Calu3 (cell line): ENCODE measurements around the gene CFAP77. TPM values are rescaled to one million over a fixed set of nuclear protein-coding genes. Genes with fewer than 3 reads are reported as not detected.

Experiments
- BruUV-seq: library from RNA; stranded (reverse); fragments of 400-500 nt; replicated peaks from 2 replicates; lab custom pipeline; 2021; lab: Mats Ljungman, UMichigan
- CTCF ChIA-PET: fragments of 300-600 bp; sonication (Branson Sonifier 250); formaldehyde crosslinking; loops from one replicate; lab custom pipeline; 2022; ENCODE audit warnings: antibody characterized with exemption; lab: Charles Lee
- DNase-seq: peaks from one replicate; pipeline ENCODE4 v3.0.0; 2022
- H3K27ac Mint-ChIP-seq: one replicate; pipeline ENCODE4 v1.8.0; 2022; ENCODE audit warnings: mixed read lengths; ENCODE audit not compliant: unreplicated experiment
- H3K27me3 Mint-ChIP-seq: one replicate; pipeline ENCODE4 v1.8.0; 2022; ENCODE audit warnings: mixed read lengths; ENCODE audit not compliant: unreplicated experiment
- H3K36me3 Mint-ChIP-seq: one replicate; pipeline ENCODE4 v1.8.0; 2022; ENCODE audit warnings: mild to moderate bottlenecking, moderate library complexity, mixed read lengths; ENCODE audit not compliant: insufficient read depth, unreplicated experiment
- H3K4me1 Mint-ChIP-seq: one replicate; pipeline ENCODE4 v1.8.0; 2022; ENCODE audit warnings: mild to moderate bottlenecking, low read depth, mixed read lengths; ENCODE audit not compliant: unreplicated experiment
- H3K4me3 Mint-ChIP-seq: one replicate; pipeline ENCODE4 v1.8.0; 2022; ENCODE audit warnings: mild to moderate bottlenecking, low read depth, moderate library complexity, mixed read lengths; ENCODE audit not compliant: unreplicated experiment
- H3K9me3 Mint-ChIP-seq: one replicate; pipeline ENCODE4 v1.8.0; 2022; ENCODE audit warnings: low read depth, mixed read lengths; ENCODE audit not compliant: unreplicated experiment
- intact Hi-C: fragments of 100-400 bp; cut with micrococcal nuclease; formaldehyde crosslinking; loops from one replicate; pipeline ENCODE4 v1.10.0; 2022; ENCODE audit not compliant: unreplicated experiment
- total RNA-seq: library from RNA; stranded (reverse); gene quantifications from 2 replicates; pipeline ENCODE4 v1.2.3, GENCODE V29; 2022
- TF ChIP-seq, protein P1 (sequence below): fragments of 200-600 bp; IDR thresholded peaks from one replicate; pipeline ENCODE4 v1.8.0; 2022; ENCODE audit warnings: antibody characterized with exemption; ENCODE audit not compliant: unreplicated experiment

CFAP77 gene
- total RNA-seq, 1 experiment from 2014 or later: not detected

GRCh38 chr9:132500193-132500592, 90.2 kb downstream of the CFAP77 start:
- no TSS peak for BruUV-seq
- TF ChIP-seq, protein P1, sequence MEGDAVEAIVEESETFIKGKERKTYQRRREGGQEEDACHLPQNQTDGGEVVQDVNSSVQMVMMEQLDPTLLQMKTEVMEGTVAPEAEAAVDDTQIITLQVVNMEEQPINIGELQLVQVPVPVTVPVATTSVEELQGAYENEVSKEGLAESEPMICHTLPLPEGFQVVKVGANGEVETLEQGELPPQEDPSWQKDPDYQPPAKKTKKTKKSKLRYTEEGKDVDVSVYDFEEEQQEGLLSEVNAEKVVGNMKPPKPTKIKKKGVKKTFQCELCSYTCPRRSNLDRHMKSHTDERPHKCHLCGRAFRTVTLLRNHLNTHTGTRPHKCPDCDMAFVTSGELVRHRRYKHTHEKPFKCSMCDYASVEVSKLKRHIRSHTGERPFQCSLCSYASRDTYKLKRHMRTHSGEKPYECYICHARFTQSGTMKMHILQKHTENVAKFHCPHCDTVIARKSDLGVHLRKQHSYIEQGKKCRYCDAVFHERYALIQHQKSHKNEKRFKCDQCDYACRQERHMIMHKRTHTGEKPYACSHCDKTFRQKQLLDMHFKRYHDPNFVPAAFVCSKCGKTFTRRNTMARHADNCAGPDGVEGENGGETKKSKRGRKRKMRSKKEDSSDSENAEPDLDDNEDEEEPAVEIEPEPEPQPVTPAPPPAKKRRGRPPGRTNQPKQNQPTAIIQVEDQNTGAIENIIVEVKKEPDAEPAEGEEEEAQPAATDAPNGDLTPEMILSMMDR: no peak
- Mint-ChIP-seq H3K27me3 (peaks cover 71% of the 10 kb centered on the region), H3K9me3 (no peaks in the 10 kb centered on the region), H3K27ac (no peak overlapping the region), H3K4me1 (no peaks in the 10 kb centered on the region), H3K4me3 (no peak overlapping the region), H3K36me3 (no peaks in the 10 kb centered on the region)
- no peak for DNase-seq
- intact Hi-C loops: no loop called here
- CTCF ChIA-PET: no interaction called here

DNA sequence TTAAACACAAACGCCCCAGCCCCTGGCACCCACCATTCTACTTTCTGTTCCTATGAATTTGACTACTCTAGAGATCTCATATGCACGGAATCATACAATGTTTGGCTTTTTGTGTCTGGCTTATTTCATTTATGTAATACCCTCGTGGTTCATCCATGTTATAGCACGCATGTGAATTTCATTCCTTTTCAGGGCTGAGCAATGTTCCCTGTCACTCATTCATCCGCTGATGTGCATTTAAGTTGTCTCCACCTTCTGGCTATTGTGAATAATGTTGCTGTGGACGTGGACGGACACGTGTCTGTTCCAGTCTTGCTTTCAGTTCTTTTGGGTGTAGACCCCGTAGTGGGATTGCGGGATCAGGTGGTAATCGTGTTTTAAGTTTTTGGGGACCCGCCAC, 92.5 kb downstream of the CFAP77 start:
- intact Hi-C loops: loop anchor here (2.0 kb wide), 1 partner anchor 88 kb away; no protein-coding TSS in a partner anchor
- CTCF ChIA-PET: no interaction called here
- H3K4me3 Mint-ChIP-seq: no peak overlapping the region
- H3K27me3 Mint-ChIP-seq: peaks cover 48% of the 10 kb centered on the region
- no peak for DNase-seq
- no peaks in the 10 kb centered on the region for H3K36me3 Mint-ChIP-seq
- no TSS peak for BruUV-seq
- no peaks in the 10 kb centered on the region for H3K4me1 Mint-ChIP-seq
- H3K9me3 Mint-ChIP-seq: no peaks in the 10 kb centered on the region
- no peak overlapping the region for H3K27ac Mint-ChIP-seq
- TF ChIP-seq, protein P1: no peak

GRCh38 chr9:132503116-132503515, 93.1 kb downstream of the CFAP77 start:
- Mint-ChIP-seq H3K27me3 (peaks cover 42% of the 10 kb centered on the region), H3K9me3 (no peaks in the 10 kb centered on the region), H3K36me3 (no peaks in the 10 kb centered on the region), H3K4me1 (no peaks in the 10 kb centered on the region), H3K27ac (no peak overlapping the region), H3K4me3 (no peak overlapping the region)
- no TSS peak for BruUV-seq
- CTCF ChIA-PET: no interaction called here
- DNase-seq: no peak
- TF ChIP-seq, protein P1: no peak
- intact Hi-C loops: loop anchor here (2.0 kb wide), 1 partner anchor 88 kb away; no protein-coding TSS in a partner anchor

DNA sequence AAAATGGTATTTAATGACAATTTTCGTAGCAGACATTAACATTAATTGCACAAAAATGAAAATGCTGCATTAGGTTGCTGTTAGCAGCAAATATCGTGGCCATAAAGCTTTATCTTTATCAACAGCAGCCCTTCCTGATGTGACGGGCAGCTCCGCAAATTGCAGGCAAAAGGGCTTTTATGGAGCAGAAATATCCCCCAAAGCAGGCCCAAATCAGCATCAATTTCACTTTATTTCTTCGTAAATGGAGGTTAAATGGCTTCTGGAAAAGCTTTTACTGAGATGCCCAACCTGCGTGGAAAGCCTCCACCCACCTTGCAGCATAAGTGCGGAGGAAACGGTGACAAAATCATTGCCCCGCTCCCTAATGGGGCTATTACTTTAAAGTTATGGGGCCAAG, 94.5 kb downstream of the CFAP77 start:
- no peaks in the 10 kb centered on the region for H3K9me3 Mint-ChIP-seq
- TF ChIP-seq, protein P1: no peak
- no peaks in the 10 kb centered on the region for H3K4me1 Mint-ChIP-seq
- intact Hi-C loops: no loop called here
- no TSS peak for BruUV-seq
- CTCF ChIA-PET: no interaction called here
- no peak for DNase-seq
- H3K27me3 Mint-ChIP-seq: peaks cover 37% of the 10 kb centered on the region
- no peak overlapping the region for H3K4me3 Mint-ChIP-seq
- no peaks in the 10 kb centered on the region for H3K36me3 Mint-ChIP-seq
- H3K27ac Mint-ChIP-seq: no peak overlapping the region
